IMR-90 (cell line): ENCODE data around the gene SLC15A1. TPM values are rescaled to one million over a fixed set of nuclear protein-coding genes. Genes with fewer than 3 reads are reported as not detected.

Experiments used
- ATAC-seq: fragments of 200-7000 bp; cut with Tn5 transposase; 2 replicates; pipeline ENCODE4 v1.9.1; 2020; ENCODE audit warnings: low read depth, mild to moderate bottlenecking, moderate library complexity
- BruUV-seq: library from RNA; stranded (reverse); fragments of 400-500 nt; replicated peaks from 2 replicates; lab custom pipeline; 2021; lab: Mats Ljungman, UMichigan
- CTCF ChIA-PET: fragments of 300-600 bp; formaldehyde crosslinking; extraction: SDS; loops from one replicate; lab custom pipeline; 2021; ENCODE audit warnings: antibody characterized with exemption; lab: Yijun Ruan, JAX
- POLR2A ChIA-PET: fragments of 300-600 bp; sonication (Branson Sonifier 250); formaldehyde crosslinking; loops from one replicate; lab custom pipeline; 2022; ENCODE audit warnings: antibody characterized with exemption; ENCODE audit not compliant: unreplicated experiment; lab: Charles Lee
- DNase-seq: peaks from one replicate; pipeline ENCODE4 v3.0.0; 2013
- H2AFZ ChIP-seq: replicated peaks from 2 replicates; pipeline ENCODE3; 2013; ENCODE audit warnings: low read length, mild to moderate bottlenecking; ENCODE audit not compliant: poor library complexity
- H2AK5ac ChIP-seq: 2 replicates; pipeline ENCODE4 v1.6.1; 2013; ENCODE audit warnings: low read depth, low read length, inconsistent platforms
- H2AK9ac ChIP-seq: replicated peaks from 2 replicates; pipeline ENCODE3; 2013; ENCODE audit warnings: mild to moderate bottlenecking, low read depth, low read length, moderate library complexity; ENCODE audit not compliant: poor library complexity
- H2BK120ac ChIP-seq: 2 replicates; pipeline ENCODE4 v1.6.1; 2013; ENCODE audit warnings: low read depth, low read length, inconsistent platforms
- H2BK15ac ChIP-seq: 3 replicates; pipeline ENCODE4 v1.6.1; 2013; ENCODE audit warnings: low read depth, low read length, inconsistent platforms
- H2BK20ac ChIP-seq: 2 replicates; pipeline ENCODE4 v1.6.1; 2013; ENCODE audit warnings: low read depth, mild to moderate bottlenecking, inconsistent platforms, low read length, moderate library complexity
- H2BK5ac ChIP-seq: 2 replicates; pipeline ENCODE4 v1.6.1; 2013; ENCODE audit warnings: mild to moderate bottlenecking, low read depth, low read length, inconsistent platforms; ENCODE audit not compliant: poor library complexity, severe bottlenecking
- H3K14ac ChIP-seq: replicated peaks from 2 replicates; pipeline ENCODE4 v1.6.1; 2013; ENCODE audit warnings: low read depth, low read length, inconsistent platforms
- H3K18ac ChIP-seq: 2 replicates; pipeline ENCODE4 v1.6.1; 2013; ENCODE audit warnings: low read depth, low read length, control low read depth
- H3K23ac ChIP-seq: 2 replicates; pipeline ENCODE4 v1.6.1; 2013; ENCODE audit warnings: low read depth, low read length, inconsistent platforms
- H3K27ac ChIP-seq: 2 replicates; pipeline ENCODE4 v1.5.1; 2013; ENCODE audit warnings: mild to moderate bottlenecking, control low read depth, low read length; ENCODE audit not compliant: insufficient read depth
- H3K27me3 ChIP-seq: 2 replicates; pipeline ENCODE4 v1.6.1; 2013; ENCODE audit warnings: low read length; ENCODE audit not compliant: control insufficient read depth, insufficient read depth
- H3K36me3 ChIP-seq: 2 replicates; pipeline ENCODE4 v1.6.1; 2013; ENCODE audit warnings: low read length, mixed read lengths; ENCODE audit not compliant: control insufficient read depth, insufficient read depth
- H3K4ac ChIP-seq: 2 replicates; pipeline ENCODE4 v1.6.1; 2013; ENCODE audit warnings: low read depth, low read length, inconsistent platforms
- H3K4me1 ChIP-seq: 2 replicates; pipeline ENCODE4 v1.6.1; 2013; ENCODE audit warnings: low read length, mixed read lengths; ENCODE audit not compliant: control insufficient read depth, insufficient read depth
- H3K4me2 ChIP-seq: 2 replicates; pipeline ENCODE4 v1.6.1; 2013; ENCODE audit warnings: low read depth, mild to moderate bottlenecking, control low read depth, low read length, moderate library complexity
- H3K4me3 ChIP-seq: 2 replicates; pipeline ENCODE4 v1.5.1; 2013; ENCODE audit warnings: low read depth, mild to moderate bottlenecking, control low read depth, low read length, moderate library complexity; ENCODE audit not compliant: insufficient read depth
- H3K56ac ChIP-seq: 2 replicates; pipeline ENCODE4 v1.6.1; 2013; ENCODE audit warnings: low read length, inconsistent platforms; ENCODE audit not compliant: insufficient read depth; ENCODE audit errors: extremely low read depth
- H3K79me1 ChIP-seq, 2 experiments: 2 replicates each; pipeline ENCODE4 v1.6.1; 2013; ENCODE audit warnings: low read length in 2 of 2, inconsistent platforms in 1 of 2, low read depth in 1 of 2
- H3K9ac ChIP-seq: 2 replicates; pipeline ENCODE4 v1.6.1; 2013; ENCODE audit warnings: low read depth, low read length, control low read depth
- H3K9me1 ChIP-seq: 2 replicates; pipeline ENCODE4 v1.6.1; 2013; ENCODE audit warnings: low read length, inconsistent platforms; ENCODE audit not compliant: insufficient read depth
- H3K9me3 ChIP-seq: 2 replicates; pipeline ENCODE4 v1.6.1; 2013; ENCODE audit warnings: low read length; ENCODE audit not compliant: control insufficient read depth, insufficient read depth
- H4K20me1 ChIP-seq: 2 replicates; pipeline ENCODE4 v1.6.1; 2013; ENCODE audit warnings: low read length, inconsistent platforms; ENCODE audit not compliant: insufficient read depth
- H4K5ac ChIP-seq: 2 replicates; pipeline ENCODE4 v1.6.1; 2013; ENCODE audit warnings: mild to moderate bottlenecking, low read depth, low read length, control low read depth
- H4K8ac ChIP-seq, 2 experiments: 2 replicates each; pipeline ENCODE4 v1.6.1; 2013; ENCODE audit warnings: low read depth in 2 of 2, low read length in 2 of 2, control low read depth in 1 of 2, inconsistent platforms in 1 of 2
- H4K91ac ChIP-seq: 2 replicates; pipeline ENCODE4 v1.6.1; 2013; ENCODE audit warnings: low read depth, low read length, inconsistent platforms; ENCODE audit not compliant: insufficient read depth
- CEBPB ChIP-seq: IDR thresholded peaks from 2 replicates; pipeline ENCODE4 v1.6.1; 2012; ENCODE audit warnings: low read depth, low read length, improper control_type of control experiment
- CHD1 ChIP-seq: IDR thresholded peaks from 2 replicates; pipeline ENCODE4 v1.6.1; 2012; ENCODE audit warnings: low read depth, low read length, improper control_type of control experiment
- ELK1 ChIP-seq: fragments of 150-350 bp; IDR thresholded peaks from 2 replicates; pipeline ENCODE4 v1.6.1; 2016; ENCODE audit warnings: low read depth, mild to moderate bottlenecking, low read length, moderate library complexity, borderline replicate concordance
- MAFK ChIP-seq: IDR thresholded peaks from 2 replicates; pipeline ENCODE4 v1.6.1; 2012; ENCODE audit warnings: low read depth, low read length, improper control_type of control experiment
- MAZ ChIP-seq: IDR thresholded peaks from 2 replicates; pipeline ENCODE4 v1.6.1; 2012; ENCODE audit warnings: low read depth, mild to moderate bottlenecking, low read length, improper control_type of control experiment, moderate library complexity, borderline replicate concordance
- NFE2L2 ChIP-seq: fragments of 150-350 bp; IDR thresholded peaks from 2 replicates; pipeline ENCODE4 v1.6.1; 2016; ENCODE audit warnings: low read depth, mild to moderate bottlenecking, low read length
- POLR2A ChIP-seq: IDR thresholded peaks from 2 replicates; pipeline ENCODE4 v1.6.1; 2012; ENCODE audit warnings: mild to moderate bottlenecking, low read depth, low read length
- RAD21 ChIP-seq: IDR thresholded peaks from 2 replicates; pipeline ENCODE4 v1.6.1; 2012; ENCODE audit warnings: low read length, improper control_type of control experiment
- RFX5 ChIP-seq: IDR thresholded peaks from 2 replicates; pipeline ENCODE4 v1.8.0; 2012; ENCODE audit warnings: low read depth, mild to moderate bottlenecking, low read length, moderate library complexity
- SMC3 ChIP-seq: fragments of 150-350 bp; IDR thresholded peaks from 2 replicates; pipeline ENCODE4 v1.6.1; 2016; ENCODE audit warnings: low read depth, mild to moderate bottlenecking, antibody characterized with exemption, low read length, moderate library complexity
- USF2 ChIP-seq: fragments of 150-350 bp; IDR thresholded peaks from 2 replicates; pipeline ENCODE4 v1.6.1; 2017; ENCODE audit warnings: mild to moderate bottlenecking, antibody characterized with exemption, low read length, low read depth
- WGBS, 2 experiments: methylation state at CpG; one replicate each; pipeline versions ENCODE4 v1.1.5 to v1.1.7; 2013; ENCODE audit warnings: missing lambda C conversion rate in 2 of 2; ENCODE audit not compliant: insufficient read length in 1 of 2; ENCODE audit errors: extremely low coverage in 2 of 2; 5-methylcytosine and 5-hydroxymethylcytosine counted together
- dilution Hi-C: fragments of 300-500 bp; cut with HindIII; formaldehyde crosslinking; loops from one replicate; pipeline ENCODE4 v1.14.3; 2018; ENCODE audit warnings: low sequenced_read_pairs; ENCODE audit not compliant: unreplicated experiment
- in situ Hi-C: fragments of 300-500 bp; cut with MboI; formaldehyde crosslinking; loops from 3 replicates; pipeline ENCODE4 v1.14.3; 2019; ENCODE audit warnings: low sequenced_read_pairs, inconsistent platforms, mixed read lengths
- intact Hi-C: fragments of 100-400 bp; cut with micrococcal nuclease; formaldehyde crosslinking; loops from 2 replicates; pipeline ENCODE4 v1.10.0; 2022
- polyA plus RNA-seq, 3 experiments: library from polyadenylated mRNA; depleted of rRNA; stranded (reverse); fragments of >200 nt; gene quantifications; 2 replicates each; pipeline ENCODE4 v1.2.3, GENCODE V29; 2012; ENCODE audit warnings: low replicate concordance in 1 of 3
- total RNA-seq: library from RNA; depleted of rRNA; stranded (reverse); fragments of >200 nt; gene quantifications from 2 replicates; pipeline ENCODE4 v1.2.3, GENCODE V29; 2012
- TF ChIP-seq, protein P1 (sequence below): conservative IDR thresholded peaks from 2 replicates; pipeline ENCODE4 v1.5.1; 2012; ENCODE audit warnings: mild to moderate bottlenecking, low read depth, low read length, improper control_type of control experiment

The SLC15A1 gene
- total and polyA plus RNA-seq, 2 of the 4 experiments (the other 2 are of a cell fraction): not detected

GRCh38 chr13:98772794-98773452 is 20.5 kb upstream of the SLC15A1 start:
- Histone ChIP-seq H3K56ac (no peak overlapping the region), H3K9me1 (no peaks in the 10 kb centered on the region; the same call in none of the 2 replicates), H3K4me2 (no peak overlapping the region), H4K8ac (no peak overlapping the region), H2BK5ac (no peak overlapping the region), H2AK5ac (no peak overlapping the region), H3K4me1 (peaks cover 2% of the 10 kb centered on the region), H3K9me3 (peaks cover 14% of the 10 kb centered on the region), H4K20me1 (no peaks in the 10 kb centered on the region), H3K18ac (no peak overlapping the region), H3K4ac (no peak overlapping the region), H4K91ac (no peak overlapping the region), H3K9ac (no peak overlapping the region), H2BK15ac (no peak overlapping the region), H2BK120ac (no peak overlapping the region), H2BK20ac (no peak overlapping the region), H4K5ac (no peak overlapping the region), H3K27me3 (peaks cover 6% of the 10 kb centered on the region), H3K36me3 (no peaks in the 10 kb centered on the region), H3K79me1 (no peaks in the 10 kb centered on the region), H3K23ac (no peak overlapping the region), H3K27ac (no peak overlapping the region), H3K14ac (no peak overlapping the region), H2AK9ac (no peak overlapping the region), H2AFZ (peak overlapping the region; percentile 39), H3K4me3 (no peak overlapping the region)
- ChIA-PET CTCF (no interaction called here), POLR2A (no interaction called here)
- intact Hi-C loops: no loop called here
- no peak for DNase-seq
- ATAC-seq: no peak
- in situ Hi-C loops: no loop called here
- BruUV-seq: no TSS peak
- TF ChIP-seq MAZ (no peak), CHD1 (no peak), USF2 (no peak), RAD21 (no peak), CEBPB (no peak), POLR2A (no peak), NFE2L2 (no peak), SMC3 (no peak), ELK1 (no peak), MAFK (no peak), RFX5 (no peak)
- TF ChIP-seq, protein P1, sequence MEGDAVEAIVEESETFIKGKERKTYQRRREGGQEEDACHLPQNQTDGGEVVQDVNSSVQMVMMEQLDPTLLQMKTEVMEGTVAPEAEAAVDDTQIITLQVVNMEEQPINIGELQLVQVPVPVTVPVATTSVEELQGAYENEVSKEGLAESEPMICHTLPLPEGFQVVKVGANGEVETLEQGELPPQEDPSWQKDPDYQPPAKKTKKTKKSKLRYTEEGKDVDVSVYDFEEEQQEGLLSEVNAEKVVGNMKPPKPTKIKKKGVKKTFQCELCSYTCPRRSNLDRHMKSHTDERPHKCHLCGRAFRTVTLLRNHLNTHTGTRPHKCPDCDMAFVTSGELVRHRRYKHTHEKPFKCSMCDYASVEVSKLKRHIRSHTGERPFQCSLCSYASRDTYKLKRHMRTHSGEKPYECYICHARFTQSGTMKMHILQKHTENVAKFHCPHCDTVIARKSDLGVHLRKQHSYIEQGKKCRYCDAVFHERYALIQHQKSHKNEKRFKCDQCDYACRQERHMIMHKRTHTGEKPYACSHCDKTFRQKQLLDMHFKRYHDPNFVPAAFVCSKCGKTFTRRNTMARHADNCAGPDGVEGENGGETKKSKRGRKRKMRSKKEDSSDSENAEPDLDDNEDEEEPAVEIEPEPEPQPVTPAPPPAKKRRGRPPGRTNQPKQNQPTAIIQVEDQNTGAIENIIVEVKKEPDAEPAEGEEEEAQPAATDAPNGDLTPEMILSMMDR: no peak
- 87% methylated on average over 5 of the region's 12 CpGs; no CpG with 5 or more reads in 1 of the 2 experiments for WGBS, 2 experiments
- dilution Hi-C loops: no loop called here
